Lung (tissue), 12 donors: ENCODE measurements around the gene ZNF584. TPM values are rescaled to one million over a fixed set of nuclear protein-coding genes. Genes with fewer than 3 reads are reported as not detected.

ENCODE experiments used
- ATAC-seq: fragments of 200-7000 bp; cut with Tn5 transposase; one replicate; pipeline ENCODE4 v1.9.1; 2020; ENCODE audit warnings: moderate number of reproducible peaks; ENCODE audit not compliant: insufficient read depth, low FRiP score
- DNase-seq, 3 donors: peaks; one replicate each; pipeline ENCODE4 v3.0.0-alpha.2; 2013 to 2017
- H3K27ac ChIP-seq, 2 donors: one replicate each; pipeline ENCODE4 v1.5.1; 2013; ENCODE audit warnings: mild to moderate bottlenecking in 2 of 2, moderate library complexity in 2 of 2, control low read depth in 1 of 2, inconsistent platforms in 1 of 2, low read depth in 1 of 2, low read length in 1 of 2
- H3K27me3 ChIP-seq, 3 donors: one replicate each; pipeline ENCODE4 v1.5.1; 2013; ENCODE audit warnings: low read length in 2 of 3; ENCODE audit not compliant: control insufficient read depth in 3 of 3, insufficient read depth in 3 of 3
- H3K36me3 ChIP-seq, 4 donors: one replicate each; pipeline ENCODE4 v1.5.1; 2013; ENCODE audit warnings: low read length in 4 of 4, mild to moderate bottlenecking in 1 of 4, moderate library complexity in 1 of 4; ENCODE audit not compliant: control insufficient read depth in 4 of 4, insufficient read depth in 4 of 4
- H3K4me1 ChIP-seq, 5 donors: one replicate each; pipeline ENCODE4 v1.5.1; 2013; ENCODE audit warnings: low read length in 5 of 5, mild to moderate bottlenecking in 2 of 5, moderate library complexity in 1 of 5; ENCODE audit not compliant: control insufficient read depth in 5 of 5, insufficient read depth in 5 of 5
- H3K4me3 ChIP-seq: one replicate; pipeline ENCODE4 v1.5.1; 2013; ENCODE audit warnings: mild to moderate bottlenecking, control low read depth, moderate library complexity
- H3K9ac ChIP-seq, 2 donors: one replicate each; pipeline ENCODE4 v1.5.1; 2013; ENCODE audit warnings: low read length in 2 of 2, control low read depth in 1 of 2; ENCODE audit not compliant: insufficient read depth in 1 of 2
- H3K9me3 ChIP-seq, 4 donors: one replicate each; pipeline ENCODE4 v1.5.1; 2013; ENCODE audit warnings: low read length in 3 of 4, mild to moderate bottlenecking in 1 of 4, moderate library complexity in 1 of 4; ENCODE audit not compliant: control insufficient read depth in 4 of 4, insufficient read depth in 3 of 4
- WGBS, 2 donors: extraction: QIAGEN DNeasy Blood & Tissue Kit; methylation state at CpG; one replicate each; pipeline ENCODE4 v1.1.7; 2013; 5-methylcytosine and 5-hydroxymethylcytosine counted together
- polyA plus RNA-seq, 2 donors: library from polyadenylated mRNA; stranded (reverse); fragments of 200-250 nt; gene quantifications; one replicate each; pipeline ENCODE4 v1.2.1, GENCODE V29; 2013
- total RNA-seq, 2 donors: library from RNA; depleted of rRNA in 1 of 2; stranded (reverse); fragments of >200 nt in 1 of 2; gene quantifications; one replicate each; pipeline ENCODE4 v1.2.1, GENCODE V29; 2014 to 2021
- TF ChIP-seq, protein P1 (sequence below): IDR thresholded peaks from 2 replicates; pipeline ENCODE4 v1.5.1; 2012; ENCODE audit warnings: mild to moderate bottlenecking; ENCODE audit errors: control extremely low read depth, extremely low read depth
- donor health status: control.
- donor health status: control.
- donor health status: Bipolar disorder and iron deficiency.
- donor health status: healthy.
- donor health status: DM: yes; HTN: yes; CAD: no.

ZNF584 gene
- total and polyA plus RNA-seq, 4 donors, result 6.0 to 16.9 (median 13.8) TPM

DNA sequence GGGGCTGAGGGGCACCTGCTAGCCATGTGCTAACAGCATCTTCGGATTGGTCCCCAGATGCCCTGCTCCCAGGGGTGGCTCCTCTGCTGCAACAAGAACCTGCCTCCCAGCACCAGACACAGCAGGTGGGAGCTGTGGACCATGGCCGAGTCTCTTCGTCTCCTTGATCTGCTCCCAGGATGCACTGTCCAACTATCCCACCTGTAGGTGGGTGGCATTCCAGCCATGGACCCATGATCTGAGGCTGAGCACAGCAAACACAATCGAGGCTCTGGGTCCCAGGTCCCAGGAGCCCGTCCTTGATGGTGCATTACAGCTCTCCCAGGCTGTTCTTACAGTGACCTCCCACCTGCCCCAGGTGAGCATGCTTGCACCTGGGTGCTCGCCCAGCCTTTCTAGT lies 29.2 kb upstream of the ZNF584 start:
- Histone ChIP-seq H3K4me3 (no peak overlapping the region), H3K27ac (no peak overlapping the region), H3K9me3 (no peaks in the 10 kb centered on the region), H3K4me1 (peaks cover 0 to 20% (median 8%) of the 10 kb centered on the region in 5 donors), H3K27me3 (no peaks in the 10 kb centered on the region), H3K36me3 (no peaks in the 10 kb centered on the region), H3K9ac (no peak overlapping the region)
- DNase-seq, result no peak
- TF ChIP-seq, protein P1, sequence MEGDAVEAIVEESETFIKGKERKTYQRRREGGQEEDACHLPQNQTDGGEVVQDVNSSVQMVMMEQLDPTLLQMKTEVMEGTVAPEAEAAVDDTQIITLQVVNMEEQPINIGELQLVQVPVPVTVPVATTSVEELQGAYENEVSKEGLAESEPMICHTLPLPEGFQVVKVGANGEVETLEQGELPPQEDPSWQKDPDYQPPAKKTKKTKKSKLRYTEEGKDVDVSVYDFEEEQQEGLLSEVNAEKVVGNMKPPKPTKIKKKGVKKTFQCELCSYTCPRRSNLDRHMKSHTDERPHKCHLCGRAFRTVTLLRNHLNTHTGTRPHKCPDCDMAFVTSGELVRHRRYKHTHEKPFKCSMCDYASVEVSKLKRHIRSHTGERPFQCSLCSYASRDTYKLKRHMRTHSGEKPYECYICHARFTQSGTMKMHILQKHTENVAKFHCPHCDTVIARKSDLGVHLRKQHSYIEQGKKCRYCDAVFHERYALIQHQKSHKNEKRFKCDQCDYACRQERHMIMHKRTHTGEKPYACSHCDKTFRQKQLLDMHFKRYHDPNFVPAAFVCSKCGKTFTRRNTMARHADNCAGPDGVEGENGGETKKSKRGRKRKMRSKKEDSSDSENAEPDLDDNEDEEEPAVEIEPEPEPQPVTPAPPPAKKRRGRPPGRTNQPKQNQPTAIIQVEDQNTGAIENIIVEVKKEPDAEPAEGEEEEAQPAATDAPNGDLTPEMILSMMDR, result no peak
- 94% methylated on average over 6 of the region's 6 CpGs for WGBS, 2 donors
- ATAC-seq, result no peak

DNA sequence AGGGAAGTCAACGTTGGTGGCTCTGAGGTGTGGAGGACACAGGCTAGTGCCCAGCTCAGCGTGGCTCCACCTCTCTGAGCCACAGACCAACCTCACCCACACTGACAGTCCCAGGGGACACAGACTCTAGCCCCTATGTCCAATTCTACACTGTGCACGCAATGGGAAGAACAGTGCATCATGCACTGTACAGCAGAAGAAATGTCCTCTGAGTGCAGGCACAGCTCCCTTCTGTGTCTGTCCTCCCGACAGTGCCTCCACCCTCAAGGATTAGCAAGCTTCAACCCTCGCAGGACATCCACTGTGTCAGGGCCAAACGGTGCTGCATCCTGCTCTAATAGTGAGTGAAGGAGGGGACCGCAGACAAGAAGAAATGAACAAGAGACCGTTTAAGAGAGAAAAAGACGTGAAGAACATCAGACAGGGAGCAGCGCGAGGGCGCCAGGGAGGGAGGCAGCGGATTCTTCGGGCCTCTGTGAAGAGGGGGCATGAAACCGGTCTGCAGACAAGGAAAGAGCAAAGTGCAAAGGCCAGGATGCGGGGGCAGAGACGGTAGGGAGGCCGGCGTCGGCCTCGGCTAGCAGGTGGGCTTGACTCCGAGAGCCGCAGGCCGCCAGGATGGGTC lies 28.3 kb upstream of the ZNF584 start:
- Histone ChIP-seq H3K27me3 (no peaks in the 10 kb centered on the region), H3K9me3 (no peaks in the 10 kb centered on the region), H3K4me1 (peaks cover 0 to 20% (median 8%) of the 10 kb centered on the region in 5 donors), H3K36me3 (no peaks in the 10 kb centered on the region), H3K4me3 (peak overlapping the region; percentile 55), H3K9ac (peak overlapping the region; percentile 69 to 79), H3K27ac (peak overlapping the region; percentile 88 to 97)
- ATAC-seq (no peak), DNase-seq (no peak)
- TF ChIP-seq, protein P1, result no peak
- WGBS, 2 donors, result 7 to 9% methylated on average over 24 of the region's 24 CpGs

GRCh38 chr19:58380662-58381459 lies 27.6 kb upstream of the ZNF584 start, which contains the start of gene ZNF837:
TSS of gene ZNF837 (minus strand) at chr19:58381030. CDS start at chr19:58369332, 11,698 bp downstream.
- Histone ChIP-seq H3K4me1 (peaks cover 0 to 27% (median 11%) of the 10 kb centered on the region in 5 donors), H3K27me3 (no peaks in the 10 kb centered on the region), H3K9ac (peak within 1 kb of the TSS; percentile 69 to 79), H3K36me3 (no peaks in the 10 kb centered on the region), H3K27ac (peak within 1 kb of the TSS; percentile 88 to 97), H3K4me3 (peak within 1 kb of the TSS; percentile 55), H3K9me3 (no peaks in the 10 kb centered on the region)
- TF ChIP-seq, protein P1, result no peak
- peak; percentile 98 to 100 (median 99) for DNase-seq
- peak; percentile 94 for ATAC-seq
- WGBS, 2 donors, result 0% methylated on average over 65 to 83 of the region's 83 CpGs
